Subcutaneous abdominal adipose tissue (tissue), 5 donors: ENCODE measurements around the gene TST.

Experiments used
- H3K27ac ChIP-seq: one replicate; pipeline ENCODE4 v1.7.0; 2013; ENCODE audit warnings: low read depth, mild to moderate bottlenecking, inconsistent platforms, low read length, moderate library complexity
- H3K27me3 ChIP-seq, 5 donors: one replicate each; pipeline ENCODE4 v1.7.0; 2013; ENCODE audit warnings: low read length in 5 of 5, inconsistent platforms in 1 of 5; ENCODE audit not compliant: control insufficient read depth in 5 of 5, insufficient read depth in 4 of 5
- H3K36me3 ChIP-seq, 5 donors: one replicate each; pipeline ENCODE4 v1.7.0; 2013; ENCODE audit warnings: low read length in 5 of 5; ENCODE audit not compliant: control insufficient read depth in 5 of 5, insufficient read depth in 5 of 5
- H3K4me1 ChIP-seq, 5 donors: one replicate each; pipeline ENCODE4 v1.7.0; 2013; ENCODE audit warnings: low read length in 5 of 5, mild to moderate bottlenecking in 3 of 5, moderate library complexity in 1 of 5; ENCODE audit not compliant: control insufficient read depth in 5 of 5, insufficient read depth in 5 of 5
- H3K4me3 ChIP-seq, 5 donors: one replicate each; pipeline ENCODE4 v1.7.0; 2013; ENCODE audit warnings: low read length in 5 of 5, low read depth in 1 of 5
- H3K9ac ChIP-seq, 5 donors: one replicate each; pipeline ENCODE4 v1.7.0; 2013; ENCODE audit warnings: low read length in 5 of 5, mild to moderate bottlenecking in 4 of 5, moderate library complexity in 3 of 5
- H3K9me3 ChIP-seq, 5 donors: one replicate each; pipeline ENCODE4 v1.7.0; 2013; ENCODE audit warnings: low read length in 5 of 5; ENCODE audit not compliant: control insufficient read depth in 5 of 5
- donor health status: healthy.
- donor health status: healthy.
- donor health status: healthy.
- donor health status: healthy.
- donor health status: healthy.

The TST gene

DNA sequence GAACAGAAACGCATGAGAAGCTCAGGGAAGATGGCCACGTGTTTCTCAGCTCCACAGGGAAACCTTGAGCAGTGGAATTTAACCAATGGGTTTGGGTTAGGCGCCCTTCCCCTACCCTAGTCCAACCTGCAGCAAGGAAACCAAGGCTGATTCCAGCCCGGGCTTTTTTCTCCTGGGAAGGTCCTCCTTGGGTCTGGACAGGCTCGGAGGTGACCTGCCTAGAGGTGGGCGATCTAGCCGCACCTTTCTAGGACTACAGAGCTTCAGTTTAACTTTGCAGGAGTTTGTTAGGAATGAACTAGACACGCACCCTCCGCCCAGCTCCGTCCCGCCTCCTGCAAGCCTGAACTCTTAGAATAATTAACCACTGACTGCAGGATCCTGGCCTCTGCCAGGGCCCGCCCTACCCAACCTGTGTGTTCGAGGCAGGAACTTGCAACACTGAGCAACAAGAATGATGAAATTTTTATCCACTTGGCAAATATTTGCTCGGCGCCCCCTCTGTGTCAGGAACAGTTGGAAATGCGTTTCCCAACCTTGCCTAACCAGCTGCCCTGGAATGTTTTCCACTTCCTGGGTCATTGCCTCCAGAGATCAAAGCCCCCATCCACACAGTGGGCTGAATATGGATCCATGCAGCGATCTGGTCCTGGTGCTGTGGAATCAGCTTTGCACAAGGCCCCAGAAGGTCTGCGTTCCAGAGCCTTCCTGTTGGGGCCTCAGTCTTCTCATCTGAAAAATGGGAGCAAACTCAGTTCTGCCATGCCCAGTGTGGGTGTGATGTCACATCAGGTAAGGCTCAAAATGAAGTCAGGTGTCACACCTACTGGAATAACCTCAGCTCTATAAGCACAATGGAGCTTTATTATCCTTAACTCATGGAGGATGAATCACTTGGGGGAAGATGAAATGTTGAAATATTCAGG lies 13.6 kb upstream of the TST start:
- Histone ChIP-seq H3K36me3 (peaks cover 0 to 23% (median 21%) of the 10 kb centered on the region in 5 donors), H3K4me1 (peaks cover 0 to 15% (median 9%) of the 10 kb centered on the region in 5 donors), H3K9ac (no peak overlapping the region), H3K9me3 (no peaks in the 10 kb centered on the region), H3K27ac (no peak overlapping the region), H3K4me3 (no peak overlapping the region), H3K27me3 (peaks cover 7 to 15% (median 12%) of the 10 kb centered on the region in 5 donors)

DNA sequence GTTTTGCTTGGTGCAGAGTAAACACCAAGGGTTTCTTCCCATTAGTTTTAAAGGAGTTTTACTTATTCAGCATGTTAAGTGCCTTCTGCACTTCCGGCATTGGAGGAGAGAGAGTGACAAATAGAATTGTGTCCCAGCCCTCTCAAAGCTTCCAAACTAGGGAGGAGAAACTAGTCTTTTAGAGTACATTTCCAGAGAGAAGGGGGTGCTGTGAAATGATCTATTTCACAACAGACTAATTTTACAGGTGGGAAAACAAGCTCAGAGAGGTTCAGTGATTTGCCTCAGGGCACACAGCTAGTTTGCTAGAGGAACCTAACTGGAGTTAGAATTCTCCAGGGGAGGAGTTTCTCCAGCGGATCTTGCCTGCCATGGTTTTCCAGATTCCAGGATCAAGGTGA lies 12.9 kb upstream of the TST start:
- Histone ChIP-seq H3K36me3 (peaks cover 0 to 30% (median 27%) of the 10 kb centered on the region in 5 donors), H3K4me3 (no peak overlapping the region), H3K9ac (no peak overlapping the region), H3K4me1 (peaks cover 0 to 15% (median 9%) of the 10 kb centered on the region in 5 donors), H3K27me3 (peaks cover 2 to 9% (median 6%) of the 10 kb centered on the region in 5 donors), H3K27ac (no peak overlapping the region), H3K9me3 (no peaks in the 10 kb centered on the region)

DNA sequence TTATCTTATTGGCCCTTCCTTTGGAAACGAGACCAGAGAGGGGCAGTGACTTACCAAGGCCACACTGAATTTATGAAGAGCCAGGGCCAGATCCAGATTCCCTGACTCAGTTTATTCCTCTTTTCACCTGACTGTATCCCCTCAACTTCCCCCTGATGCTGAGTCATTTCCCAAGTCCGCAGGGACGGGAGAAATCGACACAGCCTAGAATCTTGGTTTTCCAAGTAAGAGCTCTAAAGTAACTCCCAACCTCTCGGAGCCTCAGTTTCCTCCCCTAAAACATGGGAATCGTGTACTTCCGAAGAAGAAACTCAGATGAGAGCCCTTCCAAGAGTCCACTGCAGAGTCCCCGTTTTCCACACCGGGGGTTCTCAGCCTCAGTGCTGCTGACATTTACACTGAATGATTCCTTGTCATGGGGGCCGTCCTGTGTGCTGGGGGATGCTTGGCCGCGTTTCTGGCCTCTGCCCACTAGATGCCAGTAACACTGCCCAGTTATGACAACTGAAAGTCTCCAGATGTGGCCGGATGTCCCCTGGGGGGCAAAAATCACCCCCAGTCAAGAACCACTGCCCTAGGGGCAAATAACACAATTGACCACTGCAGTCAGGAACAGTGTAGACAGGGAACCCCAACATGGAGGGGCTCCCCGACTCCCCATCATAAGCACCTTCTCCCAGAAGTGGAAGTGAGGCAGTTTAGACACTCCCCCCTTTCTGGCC lies 11.5 kb upstream of the TST start:
- Histone ChIP-seq H3K9me3 (no peaks in the 10 kb centered on the region), H3K9ac (no peak overlapping the region), H3K4me3 (no peak overlapping the region), H3K27me3 (peaks cover 0 to 5% (median 0%) of the 10 kb centered on the region in 5 donors), H3K36me3 (peaks cover 0 to 43% (median 39%) of the 10 kb centered on the region in 5 donors), H3K27ac (no peak overlapping the region), H3K4me1 (peaks cover 0 to 16% (median 9%) of the 10 kb centered on the region in 5 donors)

DNA sequence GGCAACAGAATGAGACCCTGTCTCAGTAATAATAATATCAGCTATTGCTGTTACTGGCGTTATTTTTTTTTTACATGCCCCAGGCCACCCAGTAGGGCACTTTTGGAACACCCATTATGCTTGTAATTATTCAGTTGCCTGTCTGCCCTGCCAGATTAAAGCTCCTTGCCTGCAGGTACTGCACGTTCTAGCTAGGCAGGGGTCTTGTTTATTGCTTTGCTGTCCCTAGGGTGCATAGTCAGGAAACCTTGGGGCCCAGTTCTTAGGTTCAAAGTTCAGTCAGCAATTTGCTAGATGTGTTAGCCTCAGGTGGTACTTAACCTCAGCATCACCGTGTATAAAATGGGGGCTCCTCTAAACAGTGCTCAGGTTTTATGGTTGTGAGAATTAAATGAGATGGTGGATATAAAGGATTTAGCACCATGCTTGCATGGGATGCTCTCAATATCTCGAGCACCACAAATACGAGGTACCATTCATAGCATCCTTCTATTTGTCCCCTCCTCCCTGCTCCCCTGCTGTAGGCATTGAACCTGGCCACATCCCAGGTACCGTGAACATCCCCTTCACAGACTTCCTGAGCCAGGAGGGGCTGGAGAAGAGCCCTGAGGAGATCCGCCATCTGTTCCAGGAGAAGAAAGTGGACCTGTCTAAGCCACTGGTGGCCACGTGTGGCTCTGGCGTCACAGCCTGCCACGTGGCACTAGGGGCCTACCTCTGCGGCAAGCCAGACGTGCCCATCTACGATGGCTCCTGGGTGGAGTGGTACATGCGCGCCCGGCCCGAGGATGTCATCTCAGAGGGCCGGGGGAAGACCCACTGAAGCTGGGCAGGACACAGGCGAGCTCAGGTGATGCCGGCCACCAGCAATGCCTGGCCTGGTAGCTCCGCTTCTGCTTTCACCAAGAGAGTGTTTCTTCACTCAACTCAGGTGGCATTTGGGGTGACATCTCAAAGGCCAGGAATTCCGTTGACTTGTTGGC lies 9.7 kb upstream of the TST start:
- Histone ChIP-seq H3K9ac (no peak overlapping the region), H3K27me3 (no peaks in the 10 kb centered on the region), H3K36me3 (peaks cover 0 to 60% (median 54%) of the 10 kb centered on the region in 5 donors), H3K4me3 (no peak overlapping the region), H3K27ac (no peak overlapping the region), H3K9me3 (no peaks in the 10 kb centered on the region), H3K4me1 (peaks cover 0 to 25% (median 9%) of the 10 kb centered on the region in 5 donors)

DNA sequence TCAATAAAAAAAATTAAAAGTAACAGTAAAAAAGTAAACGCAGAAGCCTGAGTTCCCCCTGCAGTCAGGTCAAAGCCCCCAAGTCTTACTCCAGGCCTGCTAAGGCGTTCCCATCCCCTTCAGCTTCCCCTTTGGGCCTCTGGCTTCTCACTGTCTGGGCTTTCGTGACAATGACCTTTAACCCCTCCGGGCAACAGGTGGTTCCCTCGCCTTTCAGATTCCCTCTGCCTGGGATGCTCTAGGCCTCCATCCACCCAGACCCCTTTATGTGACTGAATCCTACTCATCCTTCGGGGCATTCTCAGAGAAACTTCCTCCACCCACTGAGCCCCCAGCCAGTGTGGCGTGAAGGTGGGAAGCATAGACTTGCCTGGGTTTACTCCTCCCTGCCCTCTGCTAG lies 8.3 kb upstream of the TST start:
- Histone ChIP-seq H3K27me3 (no peaks in the 10 kb centered on the region), H3K9ac (no peak overlapping the region), H3K4me1 (peaks cover 0 to 28% (median 10%) of the 10 kb centered on the region in 5 donors)

DNA sequence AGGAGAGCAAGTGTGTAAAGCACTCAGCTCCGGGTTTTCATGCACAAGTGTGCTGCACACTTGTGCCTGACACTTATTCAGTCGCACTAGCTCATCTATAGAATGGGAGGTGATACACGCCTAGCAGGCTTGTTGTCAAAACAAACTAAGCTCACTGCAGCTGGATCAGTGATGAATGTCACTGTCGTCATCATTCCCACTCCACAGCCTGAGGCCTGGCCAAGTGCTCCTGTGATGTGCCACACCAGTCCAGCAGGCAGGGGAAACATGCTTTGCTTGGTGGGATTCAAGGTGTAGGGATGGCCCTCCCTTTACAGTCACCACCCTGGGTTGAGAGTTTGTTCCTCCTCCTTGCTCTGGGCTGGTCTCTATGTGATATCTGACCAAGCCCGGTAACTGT lies 7.1 kb upstream of the TST start:
- no peaks in the 10 kb centered on the region for H3K27me3 ChIP-seq
- H3K9me3 ChIP-seq, result no peaks in the 10 kb centered on the region
- H3K4me3 ChIP-seq, result no peak overlapping the region
- H3K27ac ChIP-seq, result no peak overlapping the region
- H3K36me3 ChIP-seq, result peaks cover 0 to 61% (median 54%) of the 10 kb centered on the region in 5 donors
- H3K4me1 ChIP-seq, result peaks cover 3 to 34% (median 15%) of the 10 kb centered on the region in 5 donors
- no peak overlapping the region for H3K9ac ChIP-seq

More for the DNA sequence above, 8.3 kb upstream of the TST start:
- Histone ChIP-seq H3K27ac (no peak overlapping the region), H3K4me3 (no peak overlapping the region), H3K9me3 (no peaks in the 10 kb centered on the region), H3K36me3 (peaks cover 0 to 61% (median 54%) of the 10 kb centered on the region in 5 donors)

DNA sequence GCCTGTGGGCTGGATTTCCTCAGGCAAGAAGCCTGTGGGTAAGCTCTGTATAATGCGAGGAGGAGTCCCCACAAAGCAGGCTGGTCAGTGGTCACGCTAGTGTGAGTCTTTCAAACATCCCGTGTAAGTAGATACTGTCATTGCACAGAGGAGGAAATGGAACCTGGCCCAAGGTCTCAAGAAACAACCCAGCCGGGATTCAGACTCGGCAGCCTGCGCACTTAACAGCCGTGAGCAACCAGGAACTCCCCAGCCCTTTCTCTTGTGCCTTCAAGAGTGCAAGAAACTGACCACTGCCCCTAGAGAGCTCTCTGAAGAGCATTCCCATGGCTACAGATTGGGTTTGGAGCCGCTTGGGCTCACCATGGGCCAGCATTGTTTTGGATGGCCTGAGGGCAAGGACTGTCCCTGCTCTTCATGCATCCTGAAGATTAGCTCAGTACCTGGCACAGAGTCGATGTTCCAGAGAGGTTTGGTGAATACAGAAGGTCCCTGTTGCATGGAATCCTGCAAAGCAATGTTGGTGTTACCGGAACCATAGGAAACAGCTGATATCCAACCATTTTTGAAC lies 6.3 kb upstream of the TST start:
- Histone ChIP-seq H3K4me1 (peaks cover 6 to 41% (median 21%) of the 10 kb centered on the region in 5 donors), H3K36me3 (peaks cover 0 to 61% (median 54%) of the 10 kb centered on the region in 5 donors), H3K9me3 (no peaks in the 10 kb centered on the region), H3K27ac (no peak overlapping the region), H3K4me3 (no peak overlapping the region), H3K27me3 (no peaks in the 10 kb centered on the region), H3K9ac (peak overlapping the region in 1 of 5 donors; percentile 48)

DNA sequence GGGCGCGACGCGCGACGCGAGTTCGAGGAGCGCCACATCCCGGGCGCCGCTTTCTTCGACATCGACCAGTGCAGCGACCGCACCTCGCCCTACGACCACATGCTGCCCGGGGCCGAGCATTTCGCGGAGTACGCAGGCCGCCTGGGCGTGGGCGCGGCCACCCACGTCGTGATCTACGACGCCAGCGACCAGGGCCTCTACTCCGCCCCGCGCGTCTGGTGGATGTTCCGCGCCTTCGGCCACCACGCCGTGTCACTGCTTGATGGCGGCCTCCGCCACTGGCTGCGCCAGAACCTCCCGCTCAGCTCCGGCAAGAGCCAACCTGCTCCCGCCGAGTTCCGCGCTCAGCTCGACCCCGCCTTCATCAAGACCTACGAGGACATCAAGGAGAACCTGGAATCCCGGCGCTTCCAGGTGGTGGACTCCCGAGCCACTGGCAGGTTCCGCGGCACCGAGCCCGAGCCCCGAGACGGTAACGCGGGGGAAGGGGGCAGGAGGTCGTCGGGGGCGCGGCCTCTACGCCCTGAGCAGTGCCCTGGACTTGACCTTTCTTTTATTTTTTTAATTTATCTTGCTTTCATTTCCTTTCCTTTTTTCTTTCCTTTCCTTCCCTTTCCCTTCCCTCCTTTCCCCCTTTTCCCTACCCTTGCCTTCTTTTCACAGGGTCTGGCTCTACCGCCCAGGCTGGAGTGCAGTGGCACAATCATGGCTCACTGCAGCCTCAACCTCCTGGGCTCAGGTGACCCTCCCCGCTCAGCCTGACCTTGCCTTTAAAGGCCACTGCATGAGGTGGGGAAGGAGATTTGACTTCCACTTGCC lies 5.3 kb upstream of the TST start:
- no peak overlapping the region for H3K27ac ChIP-seq
- H3K9me3 ChIP-seq, result no peaks in the 10 kb centered on the region
- peaks cover 6 to 48% (median 31%) of the 10 kb centered on the region in 5 donors for H3K4me1 ChIP-seq
- H3K27me3 ChIP-seq, result no peaks in the 10 kb centered on the region
- H3K4me3 ChIP-seq, result no peak overlapping the region
- peak overlapping the region in 1 of 5 donors; percentile 48 for H3K9ac ChIP-seq
- peaks cover 0 to 53% (median 45%) of the 10 kb centered on the region in 5 donors for H3K36me3 ChIP-seq
